Thyroid gland (tissue), 4 donors: Measurements from ENCODE around the gene LMTK3. TPM values are rescaled to one million over a fixed set of nuclear protein-coding genes. Genes with fewer than 3 reads are reported as not detected.
A peak's percentile ranks its signal among the peaks of the same experiment; 100 is the strongest.

Experiments
- DNase-seq, 2 donors: peaks; one replicate each; pipeline ENCODE4 v3.0.0-alpha.2; 2019
- H3K27ac ChIP-seq, 3 donors: fragments of 200-600 bp; sonication (generic); 1 replicate in 2 of 3; 2 replicates in 1 of 3; pipeline ENCODE4 v1.5.1; 2016 to 2019; ENCODE audit warnings: mild to moderate bottlenecking in 1 of 3, moderate library complexity in 1 of 3
- H3K27me3 ChIP-seq: fragments of 200-600 bp; sonication (generic); one replicate; pipeline ENCODE4 v1.5.1; 2019
- H3K36me3 ChIP-seq, 2 donors: fragments of 200-600 bp; sonication (generic); one replicate each; pipeline ENCODE4 v1.5.1; 2016 to 2019
- H3K4me1 ChIP-seq, 2 donors: fragments of 200-600 bp; sonication (generic); one replicate each; pipeline ENCODE4 v1.5.1; 2017 to 2019
- H3K4me3 ChIP-seq, 3 donors: fragments of 200-600 bp; sonication (generic); replicated peaks in 1 of 3; 1 replicate in 2 of 3; 2 replicates in 1 of 3; pipeline ENCODE4 v1.5.1; 2016; ENCODE audit warnings: mild to moderate bottlenecking in 1 of 3
- H3K9me3 ChIP-seq: fragments of 200-600 bp; sonication (generic); one replicate; pipeline ENCODE4 v1.5.1; 2017
- CTCF ChIP-seq, 6 experiments: fragments of 200-600 bp in 3 of 6; fragments of 450-650 bp in 3 of 6; sonication (generic) in 3 of 6; IDR thresholded peaks; one replicate each; pipeline ENCODE4 v1.5.1; 2016 to 2019; ENCODE audit warnings: antibody characterized with exemption in 6 of 6, mild to moderate bottlenecking in 2 of 6, inconsistent platforms in 1 of 6, moderate library complexity in 1 of 6
- POLR2A ChIP-seq, 2 donors: fragments of 450-650 bp; IDR thresholded peaks; one replicate each; pipeline ENCODE4 v1.6.1; 2017; ENCODE audit warnings: antibody characterized with exemption in 2 of 2, mild to moderate bottlenecking in 2 of 2, moderate library complexity in 1 of 2
- WGBS, 2 donors: methylation state at CpG; one replicate each; pipeline ENCODE4 v1.1.5; 2017; 5-methylcytosine and 5-hydroxymethylcytosine counted together
- intact Hi-C: fragments of 100-400 bp; cut with DNase I; formaldehyde crosslinking; loops from one replicate; pipeline ENCODE4 v1.15.1; 2023
- total RNA-seq, 4 donors: library from RNA; depleted of rRNA; stranded (reverse); fragments of >200 nt; gene quantifications; one replicate each; pipeline ENCODE4 v1.2.3, GENCODE V29; 2016

Gene LMTK3
- 1 to 10 TPM; 3.0 to 7.1 (median 4.6) TPM for total RNA-seq

- Histone ChIP-seq H3K36me3 (no peaks in the 10 kb centered on the region), H3K27me3 (no peaks in the 10 kb centered on the region), H3K4me1 (peaks cover 7 to 9% of the 10 kb centered on the region in 2 donors), H3K27ac (no peak within 1 kb of the TSS), H3K9me3 (no peaks in the 10 kb centered on the region), H3K4me3 (peak within 1 kb of the TSS in 1 of 3 donors; percentile 5)
- intact Hi-C loops, result no loop called here
- DNase-seq, result no peak
- WGBS, 2 donors, result 11 to 22% methylated on average over 8 to 26 of the region's 32 CpGs
- no peak for TF ChIP-seq POLR2A (IDR thresholded peaks at IDR 0.05)
- no peak for TF ChIP-seq CTCF (IDR thresholded peaks at IDR 0.05)
Observed at GRCh38 chr19:48511800-48512503, at the start of gene LMTK3. TSS of gene LMTK3 (minus strand) at chr19:48511835. CDS start at chr19:48511576, 259 bp downstream.

- Histone ChIP-seq H3K27me3 (no peaks in the 10 kb centered on the region), H3K9me3 (no peaks in the 10 kb centered on the region), H3K4me1 (peaks cover 4 to 6% of the 10 kb centered on the region in 2 donors), H3K4me3 (no peak overlapping the region), H3K27ac (no peak overlapping the region), H3K36me3 (no peaks in the 10 kb centered on the region)
- peak in 1 of 2 donors; percentile 44 for DNase-seq
- 76 to 79% methylated on average over 11 of the region's 11 CpGs for WGBS, 2 donors
- intact Hi-C loops, result no loop called here
- TF ChIP-seq CTCF (IDR thresholded peaks at IDR 0.05) (no peak), POLR2A (IDR thresholded peaks at IDR 0.05) (no peak)
Observed at GRCh38 chr19:48561412-48561811, 49.8 kb upstream of the LMTK3 start.

- Histone ChIP-seq H3K36me3 (no peaks in the 10 kb centered on the region), H3K27me3 (no peaks in the 10 kb centered on the region), H3K9me3 (no peaks in the 10 kb centered on the region), H3K4me3 (no peak overlapping the region), H3K27ac (no peak overlapping the region), H3K4me1 (peaks cover 4 to 6% of the 10 kb centered on the region in 2 donors)
- WGBS, 2 donors, result 83 to 85% methylated on average over 6 of the region's 6 CpGs
- intact Hi-C loops, result no loop called here
- TF ChIP-seq CTCF (IDR thresholded peaks at IDR 0.05), result no peak
- TF ChIP-seq POLR2A (IDR thresholded peaks at IDR 0.05), result no peak
- DNase-seq, result no peak
Observed at GRCh38 chr19:48560095-48560530, 48.5 kb upstream of the LMTK3 start.

- WGBS, 2 donors, result 19 to 27% methylated on average over 15 to 27 of the region's 27 CpGs
- H3K36me3 ChIP-seq, result no peaks in the 10 kb centered on the region
- no peak overlapping the region for H3K27ac ChIP-seq
- H3K4me3 ChIP-seq, result no peak overlapping the region
- H3K4me1 ChIP-seq, result peaks cover 9 to 22% of the 10 kb centered on the region in 2 donors
- DNase-seq, result peak; percentile 75
- intact Hi-C loops, result no loop called here
- H3K27me3 ChIP-seq, result no peaks in the 10 kb centered on the region
- no peaks in the 10 kb centered on the region for H3K9me3 ChIP-seq
- TF ChIP-seq POLR2A (IDR thresholded peaks at IDR 0.05) (peak in 1 of 2 donors; percentile 15), CTCF (IDR thresholded peaks at IDR 0.05) (no peak)
Observed at GRCh38 chr19:48558018-48558684, 46.5 kb upstream of the LMTK3 start.

- H3K4me3 ChIP-seq, result no peak overlapping the region
- intact Hi-C loops, result no loop called here
Observed at GRCh38 chr19:48556825-48557224, 45.2 kb upstream of the LMTK3 start.

More at GRCh38 chr19:48556825-48557224, 45.2 kb upstream of the LMTK3 start:
- Histone ChIP-seq H3K4me1 (peaks cover 9 to 27% of the 10 kb centered on the region in 2 donors), H3K9me3 (no peaks in the 10 kb centered on the region), H3K36me3 (no peaks in the 10 kb centered on the region), H3K27me3 (no peaks in the 10 kb centered on the region), H3K27ac (no peak overlapping the region)
- 90 to 94% methylated on average over 5 of the region's 5 CpGs for WGBS, 2 donors
- TF ChIP-seq POLR2A (IDR thresholded peaks at IDR 0.05) (no peak), CTCF (IDR thresholded peaks at IDR 0.05) (no peak)
- no peak for DNase-seq
